ENCODE measurements around the gene RASSF5.
"Not testable (repeated sequence)": the region's sequence is repeated elsewhere in the genome, so short reads cannot be mapped to it uniquely, and the experiment has no call there.

RASSF5 gene

DNA sequence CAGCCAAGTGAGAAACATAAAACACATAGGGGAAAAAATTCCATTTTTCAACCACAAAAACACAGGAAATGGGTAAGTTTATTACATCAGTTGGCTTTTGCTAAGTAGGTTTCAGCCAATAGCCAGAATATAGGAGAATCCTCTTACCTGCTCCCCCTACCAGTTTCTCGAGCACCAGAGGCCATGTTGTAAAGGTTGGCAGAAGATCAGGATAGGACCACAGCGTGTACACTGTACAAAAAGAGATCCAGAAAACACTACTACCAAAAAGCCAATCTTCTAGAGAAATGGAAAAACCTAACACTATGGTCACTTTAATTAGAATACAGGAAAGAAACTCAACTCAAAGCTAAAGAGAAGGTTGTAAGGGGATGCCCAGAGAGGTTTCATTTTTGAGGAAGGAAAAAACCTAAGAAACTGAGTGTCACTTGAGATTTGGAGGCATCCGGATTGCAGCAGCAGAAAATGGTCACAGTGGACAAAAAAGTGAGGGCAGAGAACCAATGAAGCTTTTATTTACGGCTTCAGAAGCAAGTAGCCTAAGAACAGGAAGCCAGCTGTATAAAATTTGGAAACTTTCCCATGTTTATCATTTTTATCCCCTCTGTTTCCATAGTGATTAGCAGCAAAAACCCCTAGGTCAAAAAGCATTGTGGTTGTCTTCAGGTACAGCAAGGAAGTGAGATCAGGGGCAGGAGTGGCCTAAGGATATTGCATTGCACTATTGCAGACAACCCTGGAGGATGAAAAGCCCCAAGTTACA, 102.1 kb downstream of the RASSF5 start:
- H3K27ac ChIP-seq (ENCODE audit: low read length) = no peak overlapping the region
- no peak overlapping the region for H3K4me3 ChIP-seq (ENCODE audit: low read length in 2 of 2)
- H3K36me3 ChIP-seq (ENCODE audit: control insufficient read depth in 2 of 2, insufficient read depth in 2 of 2, low read length in 2 of 2) = peaks cover 10 to 18% of the 10 kb centered on the region in 2 donors
- H3K9me3 ChIP-seq (ENCODE audit: control insufficient read depth in 2 of 2, low read length in 2 of 2) = no peaks in the 10 kb centered on the region
- H3K27me3 ChIP-seq (ENCODE audit: control insufficient read depth in 1 of 2, insufficient read depth in 2 of 2, low read length in 2 of 2) = no peaks in the 10 kb centered on the region
- H3K9ac ChIP-seq (ENCODE audit: low read length in 2 of 2) = no peak overlapping the region
- H3K4me1 ChIP-seq (ENCODE audit: control insufficient read depth, insufficient read depth, low read length) = peaks cover 12% of the 10 kb centered on the region

DNA sequence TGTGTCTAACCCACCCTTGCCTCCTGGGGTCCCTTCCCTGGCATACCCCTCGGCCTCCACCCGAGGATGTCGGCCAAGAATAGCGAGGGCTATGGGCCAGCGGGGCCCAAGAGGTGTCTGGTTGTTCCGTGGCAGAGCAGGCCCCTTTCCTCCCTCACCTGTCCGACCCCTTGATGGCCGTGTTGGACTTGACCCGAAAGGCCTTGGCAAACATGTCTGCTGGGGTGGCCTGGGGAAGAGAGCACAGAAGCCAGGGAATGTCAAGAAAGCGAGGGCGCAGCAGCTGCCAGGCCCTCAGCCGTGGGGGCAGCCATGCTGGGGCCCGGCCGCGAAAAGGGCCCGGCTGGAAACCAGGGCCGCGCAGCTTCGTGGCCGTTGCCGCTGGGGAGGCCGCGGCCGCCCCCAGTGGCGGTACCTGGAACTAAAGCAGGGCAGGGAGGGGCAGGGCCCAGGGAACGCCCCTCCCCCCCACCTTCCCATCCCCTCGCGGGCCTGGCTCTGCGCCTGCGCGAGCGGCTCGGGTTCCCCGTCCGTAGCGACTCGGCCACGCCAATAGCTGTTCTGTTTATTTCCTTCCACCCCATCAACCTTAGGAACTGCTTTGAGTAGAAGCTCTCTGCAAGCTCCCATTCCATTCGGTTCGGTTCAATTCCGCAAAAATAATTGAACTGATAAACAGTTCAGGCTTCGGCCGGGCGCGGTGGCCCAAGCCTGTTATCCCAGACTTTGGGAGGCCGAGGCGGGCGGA, 105.0 kb downstream of the RASSF5 start, which contains the start of gene EIF2D:
TSS of gene EIF2D (minus strand) at position 337 of the 748 bp plus-strand sequence. CDS start at position 214, 123 bp downstream.
- Histone ChIP-seq H3K27me3 (ENCODE audit: control insufficient read depth in 1 of 2, insufficient read depth in 2 of 2, low read length in 2 of 2) (no peaks in the 10 kb centered on the region), H3K9me3 (ENCODE audit: control insufficient read depth in 2 of 2, low read length in 2 of 2) (no peaks in the 10 kb centered on the region)

DNA sequence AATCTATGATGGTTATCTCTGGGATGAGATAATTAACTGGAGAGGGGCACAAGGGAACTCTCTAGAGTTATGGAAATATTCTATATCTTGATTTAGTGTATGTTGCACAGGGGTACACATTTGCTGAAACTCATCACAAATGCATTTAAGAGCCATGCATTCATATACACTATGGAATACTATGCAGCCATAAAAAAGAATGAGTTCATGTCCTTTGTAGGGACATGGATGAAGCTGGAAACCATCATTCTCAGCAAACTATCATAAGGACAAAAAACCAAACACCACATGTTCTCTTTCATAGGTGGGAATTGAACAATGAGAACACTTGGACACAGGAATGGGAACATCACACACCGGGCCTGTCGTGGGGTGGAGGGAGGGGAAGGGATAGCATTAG, 119.1 kb downstream of the RASSF5 start:
- not testable (repeated sequence) for H3K4me3 ChIP-seq (ENCODE audit: low read length in 2 of 2); H3K36me3 ChIP-seq (ENCODE audit: control insufficient read depth in 2 of 2, insufficient read depth in 2 of 2, low read length in 2 of 2); H3K9ac ChIP-seq (ENCODE audit: low read length in 2 of 2); H3K27ac ChIP-seq (ENCODE audit: low read length); H3K9me3 ChIP-seq (ENCODE audit: control insufficient read depth in 2 of 2, low read length in 2 of 2); H3K27me3 ChIP-seq (ENCODE audit: control insufficient read depth in 1 of 2, insufficient read depth in 2 of 2, low read length in 2 of 2); H3K4me1 ChIP-seq (ENCODE audit: control insufficient read depth, insufficient read depth, low read length)

More for the DNA sequence above, 105.0 kb downstream of the RASSF5 start, which contains the start of gene EIF2D:
- H3K27ac ChIP-seq (ENCODE audit: low read length) = peak within 1 kb of the TSS; percentile 83
- H3K4me3 ChIP-seq (ENCODE audit: low read length in 2 of 2) = peak within 1 kb of the TSS; percentile 94 to 97
- peak within 1 kb of the TSS; percentile 88 to 99 for H3K9ac ChIP-seq (ENCODE audit: low read length in 2 of 2)
- H3K36me3 ChIP-seq (ENCODE audit: control insufficient read depth in 2 of 2, insufficient read depth in 2 of 2, low read length in 2 of 2) = peaks cover 3 to 12% of the 10 kb centered on the region in 2 donors
- H3K4me1 ChIP-seq (ENCODE audit: control insufficient read depth, insufficient read depth, low read length) = peaks cover 12% of the 10 kb centered on the region

DNA sequence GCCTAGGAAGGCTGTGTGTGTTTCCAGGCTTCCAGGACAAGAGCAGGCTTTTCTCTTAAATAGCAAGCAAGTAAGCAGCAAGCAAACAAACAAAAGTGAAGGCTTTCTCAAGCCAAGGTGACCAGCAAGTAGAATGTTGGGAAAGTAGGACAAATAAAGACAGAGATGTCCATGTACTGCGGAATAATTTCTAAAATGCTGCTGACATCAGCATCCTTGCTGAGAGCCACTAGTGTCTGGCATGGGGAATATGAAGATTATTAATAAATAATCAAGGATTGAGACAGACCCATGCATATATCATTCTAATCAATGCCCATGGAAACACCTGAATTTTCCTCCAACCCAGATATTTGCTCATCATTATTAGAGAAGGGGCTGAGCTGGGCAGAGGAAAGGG, 121.6 kb downstream of the RASSF5 start:
- H3K36me3 ChIP-seq (ENCODE audit: control insufficient read depth in 2 of 2, insufficient read depth in 2 of 2, low read length in 2 of 2) = no peaks in the 10 kb centered on the region
- H3K4me1 ChIP-seq (ENCODE audit: control insufficient read depth, insufficient read depth, low read length) = no peaks in the 10 kb centered on the region
- H3K4me3 ChIP-seq (ENCODE audit: low read length in 2 of 2) = no peak overlapping the region
- peaks cover 0 to 4% of the 10 kb centered on the region in 2 donors for H3K27me3 ChIP-seq (ENCODE audit: control insufficient read depth in 1 of 2, insufficient read depth in 2 of 2, low read length in 2 of 2)
- H3K9ac ChIP-seq (ENCODE audit: low read length in 2 of 2) = no peak overlapping the region
- H3K9me3 ChIP-seq (ENCODE audit: control insufficient read depth in 2 of 2, low read length in 2 of 2) = no peaks in the 10 kb centered on the region
- no peak overlapping the region for H3K27ac ChIP-seq (ENCODE audit: low read length)

DNA sequence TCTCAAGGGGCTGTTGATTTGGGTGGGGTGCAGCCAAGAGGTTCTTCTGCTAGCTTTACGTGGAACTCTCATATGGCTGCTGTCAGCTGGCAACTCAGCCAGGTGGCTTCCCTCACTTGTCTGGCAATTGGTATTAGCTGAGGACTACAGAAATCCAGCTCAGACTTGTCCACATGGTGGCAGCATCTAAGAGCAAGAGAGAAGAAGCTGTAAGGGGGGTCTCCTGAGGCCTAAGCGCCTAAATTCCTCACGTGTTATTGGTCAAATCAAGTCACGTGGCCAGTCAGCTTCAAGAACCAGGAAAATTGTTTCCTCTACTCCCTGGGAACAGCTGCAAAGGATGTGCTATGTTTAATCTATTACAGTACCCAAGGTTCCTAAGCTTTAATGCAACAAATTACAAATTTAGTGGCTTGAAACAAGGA, 123.8 kb downstream of the RASSF5 start:
- H3K27ac ChIP-seq (ENCODE audit: low read length) = no peak overlapping the region
- H3K9ac ChIP-seq (ENCODE audit: low read length in 2 of 2) = no peak overlapping the region
- no peaks in the 10 kb centered on the region for H3K36me3 ChIP-seq (ENCODE audit: control insufficient read depth in 2 of 2, insufficient read depth in 2 of 2, low read length in 2 of 2)
- no peaks in the 10 kb centered on the region for H3K9me3 ChIP-seq (ENCODE audit: control insufficient read depth in 2 of 2, low read length in 2 of 2)
- no peak overlapping the region for H3K4me3 ChIP-seq (ENCODE audit: low read length in 2 of 2)
- peaks cover 10% of the 10 kb centered on the region for H3K4me1 ChIP-seq (ENCODE audit: control insufficient read depth, insufficient read depth, low read length)
- H3K27me3 ChIP-seq (ENCODE audit: control insufficient read depth in 1 of 2, insufficient read depth in 2 of 2, low read length in 2 of 2) = peaks cover 0 to 4% of the 10 kb centered on the region in 2 donors

DNA sequence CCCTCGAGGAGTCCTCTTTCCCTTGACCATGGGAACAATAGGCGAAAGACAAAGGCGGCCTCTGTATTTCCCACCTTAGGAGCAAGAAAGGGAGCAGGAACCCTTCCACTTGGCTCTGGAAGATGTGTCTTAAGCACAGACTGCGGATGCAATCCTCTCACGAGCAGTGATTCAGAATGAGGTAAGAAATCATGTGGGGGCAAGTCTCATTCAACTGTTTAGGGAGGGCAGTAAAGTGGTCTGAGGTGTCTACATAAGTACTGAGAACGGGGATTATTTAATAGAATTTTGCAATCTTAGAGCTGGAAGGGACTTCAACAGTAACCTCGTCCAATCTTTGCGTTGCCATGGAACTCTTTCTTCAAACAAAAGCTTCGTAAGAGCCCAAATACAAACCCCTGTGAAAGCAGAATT, 126.4 kb downstream of the RASSF5 start:
- no peaks in the 10 kb centered on the region for H3K36me3 ChIP-seq (ENCODE audit: control insufficient read depth in 2 of 2, insufficient read depth in 2 of 2, low read length in 2 of 2)
- H3K9ac ChIP-seq (ENCODE audit: low read length in 2 of 2) = no peak overlapping the region
- H3K4me1 ChIP-seq (ENCODE audit: control insufficient read depth, insufficient read depth, low read length) = peaks cover 11% of the 10 kb centered on the region
- H3K27me3 ChIP-seq (ENCODE audit: control insufficient read depth in 1 of 2, insufficient read depth in 2 of 2, low read length in 2 of 2) = peaks cover 0 to 2% of the 10 kb centered on the region in 2 donors
- no peak overlapping the region for H3K4me3 ChIP-seq (ENCODE audit: low read length in 2 of 2)
- H3K27ac ChIP-seq (ENCODE audit: low read length) = no peak overlapping the region
- no peaks in the 10 kb centered on the region for H3K9me3 ChIP-seq (ENCODE audit: control insufficient read depth in 2 of 2, low read length in 2 of 2)

DNA sequence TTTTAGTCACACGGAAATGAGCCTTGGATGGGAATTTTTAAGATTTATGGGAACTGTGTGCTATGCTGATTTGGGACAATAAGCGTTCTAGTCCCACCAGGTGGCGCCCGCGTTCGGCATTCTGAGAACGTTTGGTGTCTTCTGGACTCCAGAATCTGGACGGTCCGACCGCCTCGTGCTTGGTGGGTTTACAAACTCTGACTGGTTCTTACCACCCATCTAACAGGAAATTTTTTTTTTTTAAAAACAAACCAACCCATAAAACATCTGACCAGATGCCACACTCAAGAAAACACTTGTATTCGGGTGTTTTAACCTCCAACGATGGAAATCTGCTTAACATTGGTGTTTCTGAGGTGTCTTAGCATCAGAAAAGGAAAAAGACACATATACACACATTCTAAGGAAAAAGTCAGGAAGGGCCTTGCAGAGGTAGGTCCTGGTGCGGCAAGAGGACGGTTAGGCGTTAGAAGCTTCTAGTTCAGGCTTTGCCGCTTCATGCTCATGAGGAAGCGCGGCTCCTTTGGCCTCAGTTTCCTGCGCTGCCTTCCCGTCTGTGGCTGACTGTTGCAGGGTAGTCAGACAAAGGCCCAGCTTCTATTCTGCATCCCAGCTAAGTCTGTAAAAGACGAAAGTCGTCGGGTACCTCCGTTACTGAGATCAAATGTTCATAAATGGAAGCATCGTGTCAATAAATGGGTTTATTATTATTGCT, 127.2 kb downstream of the RASSF5 start:
- peak overlapping the region; percentile 72 to 86 for H3K4me3 ChIP-seq (ENCODE audit: low read length in 2 of 2)
- no peaks in the 10 kb centered on the region for H3K36me3 ChIP-seq (ENCODE audit: control insufficient read depth in 2 of 2, insufficient read depth in 2 of 2, low read length in 2 of 2)
- H3K27me3 ChIP-seq (ENCODE audit: control insufficient read depth in 1 of 2, insufficient read depth in 2 of 2, low read length in 2 of 2) = no peaks in the 10 kb centered on the region
- no peaks in the 10 kb centered on the region for H3K9me3 ChIP-seq (ENCODE audit: control insufficient read depth in 2 of 2, low read length in 2 of 2)
- peak overlapping the region; percentile 59 for H3K27ac ChIP-seq (ENCODE audit: low read length)
- peaks cover 11% of the 10 kb centered on the region for H3K4me1 ChIP-seq (ENCODE audit: control insufficient read depth, insufficient read depth, low read length)
- H3K9ac ChIP-seq (ENCODE audit: low read length in 2 of 2) = peak overlapping the region; percentile 68 to 83

DNA sequence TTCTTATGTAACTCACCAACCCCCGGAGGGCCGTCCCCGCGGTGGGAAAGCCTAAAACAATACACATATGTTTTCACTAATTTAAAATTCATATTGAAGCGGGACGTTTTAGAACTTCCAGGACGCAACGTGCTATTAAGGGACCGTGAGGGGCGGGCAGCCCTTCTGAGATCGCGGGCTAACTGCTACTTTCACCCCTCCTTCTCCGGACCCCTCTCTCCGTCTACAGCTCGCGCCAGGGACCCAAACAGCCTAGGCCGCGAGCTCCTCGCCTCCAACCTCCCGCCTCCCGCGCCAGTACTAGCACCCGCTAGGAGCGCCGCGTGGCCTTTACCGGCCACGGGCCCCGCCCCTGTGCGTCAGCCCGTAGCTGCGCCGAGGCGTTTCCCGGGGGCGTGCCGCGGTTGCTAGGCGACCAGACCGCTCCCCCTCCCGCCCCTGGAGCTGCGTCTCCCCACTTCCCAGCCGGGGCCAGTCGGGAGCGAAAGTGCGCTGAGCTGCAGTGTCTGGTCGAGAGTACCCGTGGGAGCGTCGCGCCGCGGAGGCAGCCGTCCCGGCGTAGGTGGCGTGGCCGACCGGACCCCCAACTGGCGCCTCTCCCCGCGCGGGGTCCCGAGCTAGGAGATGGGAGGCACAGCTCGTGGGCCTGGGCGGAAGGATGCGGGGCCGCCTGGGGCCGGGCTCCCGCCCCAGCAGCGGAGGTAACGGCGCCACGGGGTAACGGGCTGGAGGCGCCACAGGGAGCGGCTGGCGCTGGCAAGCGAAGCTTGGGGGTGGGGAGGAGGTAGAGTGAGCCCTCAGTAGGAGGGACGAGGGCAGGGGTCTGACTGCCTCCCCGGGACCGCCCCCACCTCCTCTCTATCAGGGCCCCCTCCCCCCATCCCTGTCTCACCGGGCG, 128.0 kb downstream of the RASSF5 start, which contains the start of gene DYRK3:
TSS of gene DYRK3 (plus strand) at position 457 of the 898 bp plus-strand sequence. CDS start at position 625, 168 bp downstream.
- no peaks in the 10 kb centered on the region for H3K36me3 ChIP-seq (ENCODE audit: control insufficient read depth in 2 of 2, insufficient read depth in 2 of 2, low read length in 2 of 2)
- H3K4me3 ChIP-seq (ENCODE audit: low read length in 2 of 2) = peak within 1 kb of the TSS; percentile 72 to 86
- H3K27me3 ChIP-seq (ENCODE audit: control insufficient read depth in 1 of 2, insufficient read depth in 2 of 2, low read length in 2 of 2) = no peaks in the 10 kb centered on the region
- peaks cover 11% of the 10 kb centered on the region for H3K4me1 ChIP-seq (ENCODE audit: control insufficient read depth, insufficient read depth, low read length)
- peak within 1 kb of the TSS; percentile 68 to 83 for H3K9ac ChIP-seq (ENCODE audit: low read length in 2 of 2)
- peak within 1 kb of the TSS; percentile 59 for H3K27ac ChIP-seq (ENCODE audit: low read length)
- no peaks in the 10 kb centered on the region for H3K9me3 ChIP-seq (ENCODE audit: control insufficient read depth in 2 of 2, low read length in 2 of 2)

DNA sequence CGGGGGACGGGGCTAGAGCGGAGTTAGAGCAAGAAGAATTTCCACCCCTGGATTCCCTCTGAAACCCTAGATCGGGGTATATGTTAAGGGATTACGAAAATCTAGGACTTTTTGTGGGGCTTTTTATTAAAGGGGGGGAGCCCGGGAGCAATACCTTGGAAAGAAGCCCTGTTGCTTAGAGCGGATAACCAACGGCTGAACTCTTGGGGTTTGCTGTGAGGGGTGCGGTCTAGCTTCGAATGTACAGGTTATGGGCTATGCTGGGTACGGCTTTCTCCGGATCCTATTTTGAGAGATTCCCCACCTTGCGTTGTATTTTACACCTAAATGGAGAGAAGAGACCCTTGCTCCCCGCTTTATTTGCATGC, 128.6 kb downstream of the RASSF5 start:
- no peaks in the 10 kb centered on the region for H3K27me3 ChIP-seq (ENCODE audit: control insufficient read depth in 1 of 2, insufficient read depth in 2 of 2, low read length in 2 of 2)
- H3K9me3 ChIP-seq (ENCODE audit: control insufficient read depth in 2 of 2, low read length in 2 of 2) = no peaks in the 10 kb centered on the region
- peak overlapping the region; percentile 48 to 83 for H3K9ac ChIP-seq (ENCODE audit: low read length in 2 of 2)
- peak overlapping the region; percentile 32 for H3K27ac ChIP-seq (ENCODE audit: low read length)
- H3K4me3 ChIP-seq (ENCODE audit: low read length in 2 of 2) = peak overlapping the region; percentile 72 to 86
- no peaks in the 10 kb centered on the region for H3K36me3 ChIP-seq (ENCODE audit: control insufficient read depth in 2 of 2, insufficient read depth in 2 of 2, low read length in 2 of 2)
- H3K4me1 ChIP-seq (ENCODE audit: control insufficient read depth, insufficient read depth, low read length) = peaks cover 11% of the 10 kb centered on the region

DNA sequence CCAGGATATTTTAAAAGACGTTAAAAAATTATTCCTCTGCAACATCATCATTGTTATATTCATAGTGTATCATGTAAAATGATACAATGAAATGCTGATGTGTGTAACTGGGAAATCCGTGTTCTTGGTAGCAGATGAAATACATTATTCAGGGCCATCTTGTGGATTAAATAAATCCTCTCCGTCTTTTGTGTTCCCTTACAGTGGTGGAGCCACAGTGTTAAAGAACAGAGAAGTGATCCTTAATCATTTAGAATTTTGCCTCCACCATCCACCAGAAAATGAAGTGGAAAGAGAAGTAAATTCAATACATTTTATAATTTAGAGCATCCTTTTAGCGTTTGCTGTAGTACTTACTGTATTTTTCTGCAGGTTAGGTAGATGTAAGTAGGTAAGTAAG, 129.3 kb downstream of the RASSF5 start:
- Histone ChIP-seq H3K4me3 (ENCODE audit: low read length in 2 of 2) (no peak overlapping the region), H3K9me3 (ENCODE audit: control insufficient read depth in 2 of 2, low read length in 2 of 2) (no peaks in the 10 kb centered on the region), H3K27me3 (ENCODE audit: control insufficient read depth in 1 of 2, insufficient read depth in 2 of 2, low read length in 2 of 2) (no peaks in the 10 kb centered on the region), H3K4me1 (ENCODE audit: control insufficient read depth, insufficient read depth, low read length) (peaks cover 11% of the 10 kb centered on the region), H3K36me3 (ENCODE audit: control insufficient read depth in 2 of 2, insufficient read depth in 2 of 2, low read length in 2 of 2) (no peaks in the 10 kb centered on the region), H3K9ac (ENCODE audit: low read length in 2 of 2) (no peak overlapping the region), H3K27ac (ENCODE audit: low read length) (no peak overlapping the region)

All from stomach smooth muscle (tissue), 2 donors.